ENCODE results near the gene DACT3.
"Not testable (repeated sequence)": the region's sequence is repeated elsewhere in the genome, so short reads cannot be mapped to it uniquely, and the experiment has no call there.

DNA sequence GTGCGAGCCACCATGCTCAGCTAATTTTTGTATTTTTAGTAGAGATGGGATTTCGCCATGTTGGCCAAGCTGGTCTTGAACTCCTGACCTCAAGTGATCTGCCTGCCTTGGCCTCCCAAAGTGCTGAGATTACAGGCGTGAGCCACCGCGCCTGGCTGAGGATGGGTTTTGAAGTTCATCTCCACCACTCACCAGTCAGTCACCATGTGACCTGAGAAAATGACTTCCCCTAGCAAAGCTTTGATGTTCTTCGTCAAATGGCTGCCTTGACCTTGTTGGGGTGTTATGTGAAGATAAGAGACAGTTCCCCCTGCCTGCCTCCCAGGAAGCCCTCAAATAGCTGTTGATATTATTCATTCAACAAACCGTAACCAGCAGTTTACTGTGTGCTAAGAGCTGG is 32.0 kb downstream of the DACT3 start:
- not testable (repeated sequence) for TF ChIP-seq CTCF (conservative IDR thresholded peaks at IDR 0.05 in 1 of 2, IDR thresholded peaks at IDR 0.05 in 1 of 2; ENCODE audit: low read depth in 1 of 2, low read length in 2 of 2); EZH2 (IDR thresholded peaks at IDR 0.05; ENCODE audit: low read length, missing control alignments)
